Epithelial cell of esophagus (primary cell): ENCODE measurements around the gene MLLT10.
"Not testable (repeated sequence)": the region's sequence is repeated elsewhere in the genome, so short reads cannot be mapped to it uniquely, and the experiment has no call there.

ENCODE experiments used
- DNase-seq: peaks from one replicate; pipeline ENCODE4 v3.0.0; 2010; ENCODE audit warnings: low read depth
- H3K4me3 ChIP-seq: 2 replicates; pipeline ENCODE4 v1.5.1; 2011; ENCODE audit warnings: mild to moderate bottlenecking, low read length, control low read depth
- TF ChIP-seq, protein P1 (sequence below): IDR thresholded peaks from 2 replicates; pipeline ENCODE4 v1.5.1; 2011; ENCODE audit warnings: low read depth, mild to moderate bottlenecking, low read length, control low read depth, inconsistent platforms; ENCODE audit not compliant: insufficient read depth; ENCODE audit errors: missing control alignments

The MLLT10 gene

DNA sequence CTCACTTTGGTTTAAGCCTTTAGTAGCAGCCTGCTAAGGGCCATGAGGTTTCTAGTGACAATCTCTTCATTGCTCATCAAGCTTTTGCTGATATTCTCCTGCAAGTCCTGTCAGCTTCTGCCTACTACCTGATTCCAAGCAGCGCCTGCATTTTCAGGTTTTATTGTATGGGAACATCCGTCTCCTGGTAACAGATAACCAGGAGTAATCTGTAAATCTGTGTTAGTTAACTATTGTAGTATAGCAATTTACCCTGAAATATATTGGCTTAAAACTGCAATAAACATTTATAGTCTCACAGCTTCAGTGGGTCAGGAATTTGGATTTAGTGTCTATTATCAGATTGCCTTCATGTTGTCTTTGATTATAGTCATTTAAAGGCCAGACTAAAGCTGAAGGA, 94.0 kb downstream of the MLLT10 start:
- DNase-seq: no peak
- TF ChIP-seq, protein P1, sequence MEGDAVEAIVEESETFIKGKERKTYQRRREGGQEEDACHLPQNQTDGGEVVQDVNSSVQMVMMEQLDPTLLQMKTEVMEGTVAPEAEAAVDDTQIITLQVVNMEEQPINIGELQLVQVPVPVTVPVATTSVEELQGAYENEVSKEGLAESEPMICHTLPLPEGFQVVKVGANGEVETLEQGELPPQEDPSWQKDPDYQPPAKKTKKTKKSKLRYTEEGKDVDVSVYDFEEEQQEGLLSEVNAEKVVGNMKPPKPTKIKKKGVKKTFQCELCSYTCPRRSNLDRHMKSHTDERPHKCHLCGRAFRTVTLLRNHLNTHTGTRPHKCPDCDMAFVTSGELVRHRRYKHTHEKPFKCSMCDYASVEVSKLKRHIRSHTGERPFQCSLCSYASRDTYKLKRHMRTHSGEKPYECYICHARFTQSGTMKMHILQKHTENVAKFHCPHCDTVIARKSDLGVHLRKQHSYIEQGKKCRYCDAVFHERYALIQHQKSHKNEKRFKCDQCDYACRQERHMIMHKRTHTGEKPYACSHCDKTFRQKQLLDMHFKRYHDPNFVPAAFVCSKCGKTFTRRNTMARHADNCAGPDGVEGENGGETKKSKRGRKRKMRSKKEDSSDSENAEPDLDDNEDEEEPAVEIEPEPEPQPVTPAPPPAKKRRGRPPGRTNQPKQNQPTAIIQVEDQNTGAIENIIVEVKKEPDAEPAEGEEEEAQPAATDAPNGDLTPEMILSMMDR: no peak
- no peak overlapping the region for H3K4me3 ChIP-seq

DNA sequence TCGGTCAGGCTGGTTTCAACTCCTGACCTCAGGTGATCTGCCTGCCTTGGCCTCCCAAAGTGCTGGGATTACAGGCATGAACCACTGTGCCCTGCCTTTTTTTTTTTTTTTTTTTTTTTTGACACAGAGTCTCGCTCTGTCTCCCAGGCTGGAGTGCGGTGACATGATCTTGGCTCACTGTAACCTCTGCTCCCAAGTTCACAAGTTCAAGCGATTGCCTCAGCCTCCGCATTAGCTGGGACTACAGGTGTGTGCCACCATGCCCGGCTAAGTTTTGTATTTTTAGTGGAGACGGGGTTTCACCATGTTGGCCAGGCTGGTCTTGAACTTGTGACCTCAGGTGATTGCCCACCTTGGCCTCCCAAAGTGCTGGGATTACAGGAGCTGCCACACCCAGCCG, 94.6 kb downstream of the MLLT10 start:
- DNase-seq, H3K4me3 ChIP-seq: not testable (repeated sequence)

DNA sequence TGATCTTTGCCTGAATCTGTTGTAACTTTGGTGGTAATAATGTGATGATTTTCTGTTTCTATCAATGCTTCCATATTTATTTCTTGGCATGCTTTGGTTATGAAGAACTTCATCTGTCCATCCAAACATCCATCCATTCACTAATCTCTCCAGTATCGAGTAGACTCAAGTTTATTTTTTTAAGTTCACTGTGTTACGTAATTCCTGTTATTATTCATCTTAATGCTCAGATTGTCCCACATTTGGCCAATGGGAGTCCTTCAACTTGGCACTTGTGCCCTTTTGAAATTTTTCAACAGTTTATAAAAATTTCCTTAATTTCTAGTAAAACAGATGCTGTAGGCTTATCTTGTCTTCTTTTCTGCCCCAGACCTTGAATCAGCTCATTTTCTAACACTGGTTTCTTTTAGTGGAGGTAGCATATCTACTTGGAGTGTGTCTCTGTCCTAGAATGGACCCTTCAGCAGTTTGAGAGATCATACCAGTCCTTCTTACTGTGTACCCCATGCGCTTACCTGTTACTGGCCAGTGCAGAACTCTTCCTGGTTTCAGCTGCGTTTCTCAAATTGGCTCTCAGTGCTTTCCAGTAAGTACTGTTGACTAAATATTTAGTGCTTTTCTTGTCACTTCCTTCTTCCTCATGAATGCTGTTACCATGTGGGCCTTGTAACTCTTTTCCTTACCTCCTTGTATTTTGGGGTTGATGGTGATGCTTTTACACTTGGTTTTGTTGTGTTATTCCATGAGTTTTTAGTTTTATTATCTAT, 100.8 kb downstream of the MLLT10 start:
- DNase-seq: no peak
- no peak overlapping the region for H3K4me3 ChIP-seq
- TF ChIP-seq, protein P1: no peak

DNA sequence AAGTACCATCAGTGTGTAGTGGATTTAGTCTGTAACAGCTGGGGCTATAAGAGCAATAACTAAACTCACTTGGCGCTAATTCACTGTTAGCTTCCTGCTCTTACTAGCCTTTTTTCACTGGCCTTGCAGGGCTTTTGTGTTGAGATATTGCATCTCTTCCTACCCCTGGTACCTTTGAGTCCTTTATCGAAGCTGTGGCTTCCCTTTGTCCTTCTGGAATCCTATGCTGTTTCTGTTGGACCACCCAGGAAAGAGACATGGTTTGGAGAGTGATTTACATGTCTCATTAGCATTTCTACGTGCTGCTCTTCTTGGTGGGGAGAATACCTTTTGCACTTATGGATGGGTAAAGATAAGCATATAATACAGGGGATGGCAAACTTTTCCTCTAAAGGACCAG, 103.8 kb downstream of the MLLT10 start:
- no peak overlapping the region for H3K4me3 ChIP-seq
- TF ChIP-seq, protein P1: no peak
- DNase-seq: no peak

DNA sequence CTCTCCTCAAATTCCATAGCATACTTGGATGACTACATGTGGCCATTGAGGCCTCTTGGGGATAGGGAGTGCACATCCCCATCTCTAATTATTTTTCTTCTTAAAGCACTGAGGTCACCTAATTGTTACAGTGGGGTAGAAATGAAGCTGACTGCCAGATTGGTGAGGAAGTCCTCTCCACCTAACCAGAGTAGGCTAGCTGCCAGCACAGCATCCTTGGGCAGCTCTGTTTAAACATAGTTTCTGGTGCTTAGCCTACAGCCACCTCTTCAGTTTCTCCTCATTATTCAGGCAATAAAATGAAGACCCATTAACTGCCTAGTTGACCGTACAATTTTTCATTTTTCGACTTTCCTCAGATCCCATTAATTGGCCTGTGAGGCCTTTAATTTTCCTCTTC, 104.6 kb downstream of the MLLT10 start:
- TF ChIP-seq, protein P1: no peak
- no peak overlapping the region for H3K4me3 ChIP-seq
- DNase-seq: no peak

DNA sequence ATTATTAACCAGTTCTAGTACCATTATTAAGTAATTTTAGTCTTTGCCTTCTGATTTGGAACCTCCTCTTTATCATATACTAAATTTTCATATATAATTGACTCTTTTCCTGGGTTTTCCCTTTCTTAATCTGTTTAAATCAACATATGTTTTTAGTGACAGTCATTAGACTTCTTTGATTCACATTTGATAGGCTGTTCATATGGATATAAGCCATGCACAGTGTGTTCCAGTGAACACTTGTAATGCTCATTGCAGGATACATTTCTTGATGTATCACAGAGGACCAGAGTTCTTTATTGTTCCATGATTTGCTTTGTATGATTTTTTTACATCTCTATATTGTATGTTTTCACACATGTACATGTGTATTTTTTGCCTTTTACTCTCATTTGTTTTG, 114.0 kb downstream of the MLLT10 start:
- DNase-seq: no peak
- TF ChIP-seq, protein P1: no peak
- no peak overlapping the region for H3K4me3 ChIP-seq

DNA sequence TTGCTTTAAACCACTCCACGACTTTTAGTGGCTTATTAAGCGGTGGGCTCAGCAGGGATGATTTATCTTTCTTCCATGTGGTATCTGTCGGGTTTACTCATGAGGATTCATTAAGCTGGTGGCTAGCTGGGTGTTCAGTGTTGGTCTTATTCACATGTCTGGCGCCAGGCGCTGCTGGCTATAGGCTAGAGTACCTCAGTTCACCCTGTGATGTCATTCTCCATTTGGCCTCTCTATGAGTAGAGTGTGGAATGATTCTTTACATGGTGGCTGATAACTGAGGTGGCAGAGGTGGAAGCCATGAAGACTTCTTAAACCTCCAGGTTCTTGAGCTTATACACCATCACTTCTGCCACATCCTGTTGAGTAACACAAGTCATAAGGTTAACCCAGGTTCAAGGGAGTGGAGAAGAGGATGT, 115.4 kb downstream of the MLLT10 start:
- TF ChIP-seq, protein P1: no peak
- no peak overlapping the region for H3K4me3 ChIP-seq
- no peak for DNase-seq
